MM.1S (cell line): Measurements from ENCODE around the gene GAB1.

ENCODE experiments used
- DNase-seq: peaks from one replicate; pipeline ENCODE4 v3.0.0-alpha.2; 2015
- H2AFZ ChIP-seq: fragments of 300-600 bp; sonication (generic); 2 replicates; pipeline ENCODE4 v1.6.0; 2016; ENCODE audit warnings: antibody characterized with exemption, low read length
- H3F3A ChIP-seq: fragments of 300-600 bp; sonication (generic); 2 replicates; pipeline ENCODE4 v1.6.1; 2016; ENCODE audit warnings: mild to moderate bottlenecking, antibody characterized with exemption, low read length, moderate library complexity, mixed read lengths; ENCODE audit not compliant: insufficient read depth
- H3K27ac ChIP-seq: fragments of 300-600 bp; sonication (generic); 2 replicates; pipeline ENCODE4 v1.5.1; 2016; ENCODE audit warnings: mild to moderate bottlenecking, low read length
- H3K27me3 ChIP-seq: fragments of 300-600 bp; sonication (generic); replicated peaks from 2 replicates; pipeline ENCODE4 v1.6.0; 2016; ENCODE audit warnings: low read length; ENCODE audit not compliant: insufficient read depth
- H3K36me3 ChIP-seq: fragments of 300-600 bp; sonication (generic); replicated peaks from 2 replicates; pipeline ENCODE4 v1.6.1; 2016; ENCODE audit warnings: mild to moderate bottlenecking, low read length, mixed read lengths; ENCODE audit not compliant: insufficient read depth
- H3K4me1 ChIP-seq: fragments of 300-600 bp; sonication (generic); 2 replicates; pipeline ENCODE4 v1.6.1; 2016; ENCODE audit warnings: low read length, mixed read lengths
- H3K4me2 ChIP-seq: fragments of 300-600 bp; sonication (generic); 2 replicates; pipeline ENCODE4 v1.6.0; 2016; ENCODE audit warnings: low read depth, low read length
- H3K4me3 ChIP-seq: fragments of 300-600 bp; sonication (generic); 2 replicates; pipeline ENCODE4 v1.5.1; 2016; ENCODE audit warnings: low read length, mixed read lengths
- H3K79me2 ChIP-seq: fragments of 300-600 bp; sonication (generic); 2 replicates; pipeline ENCODE4 v1.6.1; 2016; ENCODE audit warnings: mixed run types, low read length, mixed read lengths
- H3K9ac ChIP-seq: fragments of 300-600 bp; sonication (generic); 2 replicates; pipeline ENCODE4 v1.6.1; 2016; ENCODE audit warnings: low read length, mixed read lengths
- H3K9me2 ChIP-seq: fragments of 300-600 bp; sonication (generic); replicated peaks from 2 replicates; pipeline ENCODE4 v1.6.1; 2016; ENCODE audit warnings: mild to moderate bottlenecking, low read length, mixed read lengths; ENCODE audit not compliant: insufficient read depth
- H3K9me3 ChIP-seq: fragments of 300-600 bp; sonication (generic); replicated peaks from 2 replicates; pipeline ENCODE4 v1.6.1; 2016; ENCODE audit warnings: mild to moderate bottlenecking, low read length, mixed read lengths; ENCODE audit not compliant: insufficient read depth
- H4K20me1 ChIP-seq: fragments of 300-600 bp; sonication (generic); 2 replicates; pipeline ENCODE4 v1.6.1; 2016; ENCODE audit warnings: mild to moderate bottlenecking, low read length, moderate library complexity, mixed read lengths; ENCODE audit not compliant: insufficient read depth
- EZH2 ChIP-seq: fragments of 300-600 bp; sonication (generic); optimal IDR thresholded peaks from 2 replicates; pipeline ENCODE3; 2017; ENCODE audit warnings: low read depth, mild to moderate bottlenecking, antibody characterized with exemption, low read length, mixed read lengths
- EZH2phosphoT487 ChIP-seq: fragments of 300-600 bp; sonication (generic); IDR thresholded peaks from 2 replicates; pipeline ENCODE4 v1.6.1; 2018; ENCODE audit warnings: antibody characterized with exemption, low read length
- TF ChIP-seq, protein P1 (sequence below): fragments of 300-600 bp; sonication (generic); IDR thresholded peaks from 2 replicates; pipeline ENCODE4 v1.5.1; 2016; ENCODE audit warnings: antibody characterized with exemption, low read length, mixed read lengths

The GAB1 gene

DNA sequence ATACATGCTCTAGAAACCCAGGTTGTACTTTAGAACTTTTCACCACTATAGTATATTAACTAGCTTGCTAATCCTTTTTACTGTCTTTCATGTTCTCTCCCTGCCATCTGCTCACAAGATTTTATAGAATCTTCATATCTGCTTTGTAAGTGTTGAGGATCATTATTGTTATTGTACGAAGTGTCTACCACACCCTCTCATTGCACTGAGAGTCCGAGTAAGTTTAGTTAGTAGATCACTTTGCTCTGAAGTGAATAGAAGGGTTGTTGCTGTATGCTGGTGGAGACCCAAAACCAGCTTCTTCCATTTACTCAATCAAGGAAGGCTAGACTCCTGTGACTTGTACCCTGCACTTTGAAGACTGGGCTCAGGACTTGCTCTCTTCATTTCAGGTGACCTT, 17.1 kb downstream of the GAB1 start:
- no peaks in the 10 kb centered on the region for H3K9me3 ChIP-seq
- H3F3A ChIP-seq: peaks cover 72% of the 10 kb centered on the region
- peak overlapping the region; percentile 47 for H3K4me3 ChIP-seq
- DNase-seq: no peak
- TF ChIP-seq EZH2phosphoT487 (no peak), EZH2 (no peak)
- TF ChIP-seq, protein P1, sequence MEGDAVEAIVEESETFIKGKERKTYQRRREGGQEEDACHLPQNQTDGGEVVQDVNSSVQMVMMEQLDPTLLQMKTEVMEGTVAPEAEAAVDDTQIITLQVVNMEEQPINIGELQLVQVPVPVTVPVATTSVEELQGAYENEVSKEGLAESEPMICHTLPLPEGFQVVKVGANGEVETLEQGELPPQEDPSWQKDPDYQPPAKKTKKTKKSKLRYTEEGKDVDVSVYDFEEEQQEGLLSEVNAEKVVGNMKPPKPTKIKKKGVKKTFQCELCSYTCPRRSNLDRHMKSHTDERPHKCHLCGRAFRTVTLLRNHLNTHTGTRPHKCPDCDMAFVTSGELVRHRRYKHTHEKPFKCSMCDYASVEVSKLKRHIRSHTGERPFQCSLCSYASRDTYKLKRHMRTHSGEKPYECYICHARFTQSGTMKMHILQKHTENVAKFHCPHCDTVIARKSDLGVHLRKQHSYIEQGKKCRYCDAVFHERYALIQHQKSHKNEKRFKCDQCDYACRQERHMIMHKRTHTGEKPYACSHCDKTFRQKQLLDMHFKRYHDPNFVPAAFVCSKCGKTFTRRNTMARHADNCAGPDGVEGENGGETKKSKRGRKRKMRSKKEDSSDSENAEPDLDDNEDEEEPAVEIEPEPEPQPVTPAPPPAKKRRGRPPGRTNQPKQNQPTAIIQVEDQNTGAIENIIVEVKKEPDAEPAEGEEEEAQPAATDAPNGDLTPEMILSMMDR: no peak
- H3K4me1 ChIP-seq: peaks cover 45% of the 10 kb centered on the region
- H3K36me3 ChIP-seq: no peaks in the 10 kb centered on the region
- peaks cover 10% of the 10 kb centered on the region for H3K79me2 ChIP-seq
- H3K27ac ChIP-seq: peak overlapping the region; percentile 98
- peak overlapping the region; percentile 79 for H3K4me2 ChIP-seq
- no peaks in the 10 kb centered on the region for H3K9me2 ChIP-seq
- no peak overlapping the region for H2AFZ ChIP-seq
- H4K20me1 ChIP-seq: no peaks in the 10 kb centered on the region
- H3K27me3 ChIP-seq: no peaks in the 10 kb centered on the region
- peak overlapping the region; percentile 86 for H3K9ac ChIP-seq

DNA sequence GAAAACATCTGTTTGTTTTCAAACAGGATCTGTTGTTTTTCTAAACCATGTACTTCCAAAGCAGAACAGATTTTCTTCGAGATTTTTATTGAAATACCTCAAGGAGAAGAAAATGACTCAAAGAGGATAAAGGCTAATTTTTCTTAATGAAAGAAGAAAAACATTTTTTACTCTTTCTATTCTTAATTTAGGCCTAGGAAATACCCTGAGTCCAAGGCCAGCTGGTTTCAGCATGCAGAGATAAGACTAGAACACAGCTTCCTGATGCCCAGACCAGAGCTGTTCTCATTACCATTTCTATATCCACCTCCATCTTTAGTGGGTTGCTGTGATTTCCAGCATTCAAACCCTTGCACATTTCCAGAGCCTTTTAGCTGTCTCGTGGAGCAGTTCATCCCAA, 18.3 kb downstream of the GAB1 start:
- DNase-seq: peak; percentile 70
- no peak overlapping the region for H2AFZ ChIP-seq
- no peaks in the 10 kb centered on the region for H3K9me2 ChIP-seq
- no peaks in the 10 kb centered on the region for H3K9me3 ChIP-seq
- no peaks in the 10 kb centered on the region for H3K36me3 ChIP-seq
- H3K27me3 ChIP-seq: no peaks in the 10 kb centered on the region
- H3K4me1 ChIP-seq: peaks cover 51% of the 10 kb centered on the region
- peak overlapping the region; percentile 98 for H3K27ac ChIP-seq
- H3K79me2 ChIP-seq: peaks cover 19% of the 10 kb centered on the region
- peak overlapping the region; percentile 86 for H3K9ac ChIP-seq
- peak overlapping the region; percentile 47 for H3K4me3 ChIP-seq
- H3K4me2 ChIP-seq: peak overlapping the region; percentile 79
- TF ChIP-seq, protein P1: no peak
- TF ChIP-seq EZH2phosphoT487: no peak
- TF ChIP-seq EZH2: no peak
- H4K20me1 ChIP-seq: no peaks in the 10 kb centered on the region
- H3F3A ChIP-seq: peaks cover 82% of the 10 kb centered on the region

DNA sequence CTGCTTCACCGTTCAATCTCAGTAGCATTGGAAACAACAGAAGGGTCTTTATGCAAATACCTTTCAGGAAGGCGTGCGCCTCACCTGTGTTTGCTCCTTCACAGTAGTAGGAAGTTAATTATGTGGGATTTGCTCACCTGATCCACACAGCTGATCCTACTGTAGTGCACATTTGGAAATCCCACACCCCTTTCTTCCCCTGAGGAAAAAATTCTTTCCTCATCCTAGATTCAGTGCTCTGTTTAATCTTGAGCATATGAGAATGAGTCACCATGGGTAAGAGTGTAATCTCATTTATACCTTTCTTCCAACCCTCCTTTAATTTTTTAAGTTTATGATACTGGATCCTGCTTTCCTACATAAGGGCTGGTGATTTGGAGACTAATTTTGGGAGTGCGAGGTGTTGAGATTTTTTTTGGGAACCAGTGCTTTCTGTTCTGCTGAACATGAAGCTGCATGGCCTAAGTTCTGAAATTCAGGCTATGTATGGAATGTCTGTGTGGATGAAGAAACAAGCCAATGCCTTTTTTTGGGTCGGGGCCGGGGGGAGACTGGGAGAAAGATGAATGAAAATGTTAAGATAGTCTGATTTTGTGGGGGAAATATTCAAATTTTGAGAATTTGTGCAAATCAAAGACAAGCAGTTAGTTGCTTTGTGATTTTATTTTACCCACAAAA, 19.0 kb downstream of the GAB1 start:
- H3K4me2 ChIP-seq: peak overlapping the region; percentile 79
- peak overlapping the region; percentile 86 for H3K9ac ChIP-seq
- H2AFZ ChIP-seq: no peak overlapping the region
- H3K27me3 ChIP-seq: no peaks in the 10 kb centered on the region
- H3K4me3 ChIP-seq: peak overlapping the region; percentile 47
- no peaks in the 10 kb centered on the region for H3K9me3 ChIP-seq
- TF ChIP-seq EZH2 (no peak), EZH2phosphoT487 (no peak)
- TF ChIP-seq, protein P1: no peak
- H3K79me2 ChIP-seq: peaks cover 26% of the 10 kb centered on the region
- peaks cover 58% of the 10 kb centered on the region for H3K4me1 ChIP-seq
- no peaks in the 10 kb centered on the region for H3K36me3 ChIP-seq
- no peaks in the 10 kb centered on the region for H4K20me1 ChIP-seq
- H3K9me2 ChIP-seq: no peaks in the 10 kb centered on the region
- no peak for DNase-seq
- peak overlapping the region; percentile 98 for H3K27ac ChIP-seq
- H3F3A ChIP-seq: peaks cover 88% of the 10 kb centered on the region
